Stimulated activated naive B cell treated with anti-CD40 and anti-IgM and Interleukin-4, amounts not matched to agents 10 μg/mL and 1 μg/mL and 100 μg/mL, for 72 hours (primary cell): Measurements from ENCODE around the gene GADD45B.

Experiments
- ATAC-seq, 2 donors: fragments of 150-1000 bp; cut with Tn5 transposase; replicated peaks; 2 replicates each; pipeline ENCODE4 v1.10.0; 2021; ENCODE audit warnings: moderate library complexity in 1 of 2
- DNase-seq: peaks from one replicate; pipeline ENCODE4 v3.0.0; 2021
- H3K27ac Mint-ChIP-seq: one replicate; pipeline ENCODE4 v1.8.0; 2022; ENCODE audit warnings: mild to moderate bottlenecking, mixed read lengths
- H3K27me3 Mint-ChIP-seq, 2 donors: one replicate each; pipeline ENCODE4 v1.8.0; 2022; ENCODE audit warnings: mixed read lengths in 2 of 2
- H3K36me3 Mint-ChIP-seq, 2 donors: one replicate each; pipeline ENCODE4 v1.8.0; 2022; ENCODE audit warnings: mixed read lengths in 2 of 2, mild to moderate bottlenecking in 1 of 2
- H3K4me1 Mint-ChIP-seq, 2 donors: one replicate each; pipeline ENCODE4 v1.8.0; 2022; ENCODE audit warnings: mixed read lengths in 2 of 2, mild to moderate bottlenecking in 1 of 2
- H3K4me3 Mint-ChIP-seq, 2 donors: one replicate each; pipeline ENCODE4 v1.8.0; 2022; ENCODE audit warnings: mild to moderate bottlenecking in 2 of 2, mixed read lengths in 2 of 2, moderate library complexity in 1 of 2
- H3K9me3 Mint-ChIP-seq, 2 donors: one replicate each; pipeline ENCODE4 v1.8.0; 2022; ENCODE audit warnings: mixed read lengths in 2 of 2, mild to moderate bottlenecking in 1 of 2

The GADD45B gene

DNA sequence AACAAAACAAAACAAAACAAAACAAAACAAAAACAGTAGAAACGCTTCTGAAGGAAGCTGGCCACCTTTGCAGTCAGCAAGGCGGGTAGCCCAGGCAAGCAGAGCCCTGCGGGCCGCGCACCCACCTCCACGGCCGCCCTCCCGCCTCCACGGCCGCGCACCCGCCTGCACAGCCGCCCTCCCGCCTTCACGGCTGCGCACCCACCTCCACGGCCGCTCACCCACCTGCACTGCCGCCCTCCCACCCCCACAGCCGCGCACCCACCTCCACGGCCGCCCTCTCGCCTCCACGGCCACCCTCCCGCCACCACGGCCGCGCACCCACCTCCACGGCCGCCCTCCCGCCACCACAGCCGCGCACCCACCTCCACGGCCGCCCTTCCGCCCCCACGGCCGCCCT is 39.5 kb upstream of the GADD45B start:
- H3K27ac Mint-ChIP-seq: no peak overlapping the region
- H3K4me1 Mint-ChIP-seq: peaks cover 4% of the 10 kb centered on the region in 2 donors
- H3K4me3 Mint-ChIP-seq: no peak overlapping the region
- no peaks in the 10 kb centered on the region for H3K27me3 Mint-ChIP-seq
- ATAC-seq: no peak
- no peaks in the 10 kb centered on the region for H3K9me3 Mint-ChIP-seq
- peaks cover 40% of the 10 kb centered on the region in 2 donors for H3K36me3 Mint-ChIP-seq
- DNase-seq: no peak

GRCh38 chr19:2436926-2437325 is 39.0 kb upstream of the GADD45B start:
- DNase-seq: no peak
- Mint-ChIP-seq H3K9me3 (no peaks in the 10 kb centered on the region), H3K36me3 (peaks cover 40 to 43% of the 10 kb centered on the region in 2 donors), H3K4me3 (no peak overlapping the region), H3K4me1 (peaks cover 4% of the 10 kb centered on the region in 2 donors), H3K27ac (no peak overlapping the region), H3K27me3 (no peaks in the 10 kb centered on the region)
- ATAC-seq: no peak

DNA sequence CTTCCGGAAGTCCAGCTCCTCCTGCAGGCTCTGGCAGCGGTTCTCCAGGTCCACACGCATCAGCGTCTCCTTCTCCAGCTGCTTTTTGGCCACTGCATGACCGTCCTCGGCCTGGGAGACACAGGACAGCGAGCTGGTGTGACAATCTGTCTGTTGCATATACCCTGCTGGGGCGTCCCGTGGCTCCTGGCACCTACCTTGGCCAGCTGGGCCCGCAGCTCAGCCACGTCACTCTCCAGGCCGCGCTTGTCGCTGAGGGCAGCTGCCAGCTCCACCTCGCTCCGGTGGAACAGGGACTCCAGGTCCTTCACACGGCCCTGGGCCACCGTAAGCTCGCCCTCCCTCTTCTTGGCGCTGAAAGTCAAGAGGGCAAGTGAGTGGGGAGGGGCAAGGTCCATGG is 37.7 kb upstream of the GADD45B start:
- H3K36me3 Mint-ChIP-seq: peaks cover 35 to 41% of the 10 kb centered on the region in 2 donors
- H3K4me3 Mint-ChIP-seq: no peak overlapping the region
- DNase-seq: no peak
- no peak for ATAC-seq
- H3K27ac Mint-ChIP-seq: no peak overlapping the region
- H3K9me3 Mint-ChIP-seq: no peaks in the 10 kb centered on the region
- peaks cover 4% of the 10 kb centered on the region in 2 donors for H3K4me1 Mint-ChIP-seq
- no peaks in the 10 kb centered on the region for H3K27me3 Mint-ChIP-seq

GRCh38 chr19:2440515-2440914 is 35.4 kb upstream of the GADD45B start:
- H3K36me3 Mint-ChIP-seq: peaks cover 29 to 34% of the 10 kb centered on the region in 2 donors
- H3K27ac Mint-ChIP-seq: no peak overlapping the region
- no peaks in the 10 kb centered on the region for H3K27me3 Mint-ChIP-seq
- peaks cover 0 to 4% of the 10 kb centered on the region in 2 donors for H3K4me1 Mint-ChIP-seq
- no peak for ATAC-seq
- DNase-seq: no peak
- H3K4me3 Mint-ChIP-seq: no peak overlapping the region
- H3K9me3 Mint-ChIP-seq: no peaks in the 10 kb centered on the region

- no peaks in the 10 kb centered on the region for H3K9me3 Mint-ChIP-seq
- peaks cover 29 to 33% of the 10 kb centered on the region in 2 donors for H3K36me3 Mint-ChIP-seq
- no peak for ATAC-seq
- no peaks in the 10 kb centered on the region for H3K27me3 Mint-ChIP-seq
- no peak overlapping the region for H3K27ac Mint-ChIP-seq
- H3K4me3 Mint-ChIP-seq: no peak overlapping the region
- no peak for DNase-seq
- H3K4me1 Mint-ChIP-seq: peaks cover 2 to 5% of the 10 kb centered on the region in 2 donors
Observed at GRCh38 chr19:2441096-2441752, 34.7 kb upstream of the GADD45B start.

- no peak overlapping the region for H3K4me3 Mint-ChIP-seq
- peaks cover 26 to 34% of the 10 kb centered on the region in 2 donors for H3K36me3 Mint-ChIP-seq
- ATAC-seq (no peak), DNase-seq (no peak)
- no peaks in the 10 kb centered on the region for H3K9me3 Mint-ChIP-seq
- H3K4me1 Mint-ChIP-seq: peaks cover 14 to 19% of the 10 kb centered on the region in 2 donors
- peak overlapping the region; percentile 48 for H3K27ac Mint-ChIP-seq
- no peaks in the 10 kb centered on the region for H3K27me3 Mint-ChIP-seq
Observed at GRCh38 chr19:2443116-2443784, 32.7 kb upstream of the GADD45B start.

GRCh38 chr19:2443785-2444182 is 32.1 kb upstream of the GADD45B start:
- Mint-ChIP-seq H3K36me3 (peaks cover 25 to 34% of the 10 kb centered on the region in 2 donors), H3K9me3 (no peaks in the 10 kb centered on the region), H3K27ac (peak overlapping the region; percentile 48), H3K4me1 (peaks cover 15 to 22% of the 10 kb centered on the region in 2 donors), H3K27me3 (no peaks in the 10 kb centered on the region), H3K4me3 (no peak overlapping the region)
- DNase-seq: no peak
- no peak for ATAC-seq

- peak overlapping the region; percentile 52 for H3K27ac Mint-ChIP-seq
- no peaks in the 10 kb centered on the region for H3K9me3 Mint-ChIP-seq
- H3K27me3 Mint-ChIP-seq: no peaks in the 10 kb centered on the region
- H3K4me3 Mint-ChIP-seq: no peak overlapping the region
- H3K4me1 Mint-ChIP-seq: peaks cover 15 to 22% of the 10 kb centered on the region in 2 donors
- ATAC-seq (no peak), DNase-seq (no peak)
- H3K36me3 Mint-ChIP-seq: peaks cover 28 to 34% of the 10 kb centered on the region in 2 donors
Observed at GRCh38 chr19:2444251-2445002, 31.5 kb upstream of the GADD45B start.

DNA sequence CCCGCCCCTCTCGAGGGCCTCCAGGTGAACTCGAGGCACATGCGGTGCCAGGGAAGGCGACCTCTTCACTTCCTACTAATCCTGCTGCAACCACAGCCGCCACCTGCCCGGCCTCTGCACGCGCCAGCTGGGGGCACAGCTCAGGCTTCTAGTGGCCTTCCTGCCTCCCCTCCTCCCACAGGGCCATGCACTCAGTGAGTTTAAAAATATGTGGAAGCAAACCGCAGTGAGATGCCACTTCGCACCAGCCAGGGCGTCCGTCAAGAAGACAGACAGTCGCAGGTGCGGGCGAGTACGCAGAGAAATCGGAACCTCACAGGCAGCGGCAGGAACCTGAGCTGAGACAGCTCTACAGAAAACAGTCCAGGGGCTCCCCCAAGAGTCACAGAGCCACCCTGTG is 29.5 kb upstream of the GADD45B start:
- Mint-ChIP-seq H3K27me3 (no peaks in the 10 kb centered on the region), H3K36me3 (peaks cover 22 to 33% of the 10 kb centered on the region in 2 donors), H3K4me3 (peak overlapping the region; percentile 74 to 75), H3K9me3 (no peaks in the 10 kb centered on the region), H3K27ac (peak overlapping the region; percentile 94), H3K4me1 (peaks cover 15 to 27% of the 10 kb centered on the region in 2 donors)
- DNase-seq (peak; percentile 56), ATAC-seq (peak; percentile 92 to 93)

DNA sequence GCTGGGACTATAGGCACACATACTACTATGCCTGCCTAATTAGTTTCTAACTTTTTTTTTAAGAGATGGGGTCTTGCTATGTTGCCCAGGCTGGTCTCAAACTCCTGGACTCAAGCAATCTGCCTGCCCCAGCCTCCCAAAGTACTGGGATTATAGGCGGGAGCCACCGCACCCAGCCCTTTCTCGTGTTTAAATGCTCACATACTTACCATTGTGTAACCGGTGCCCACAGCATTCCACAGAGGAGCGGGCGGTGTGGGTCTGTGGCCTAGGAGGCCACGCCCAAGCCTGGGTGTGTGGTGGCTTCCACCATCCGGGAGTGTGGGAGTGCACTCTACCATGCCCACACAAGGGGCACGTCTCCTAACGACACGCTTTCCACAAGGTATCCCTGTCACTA is 26.9 kb upstream of the GADD45B start:
- Mint-ChIP-seq H3K27ac (no peak overlapping the region), H3K4me3 (no peak overlapping the region), H3K9me3 (no peaks in the 10 kb centered on the region), H3K36me3 (peaks cover 15 to 27% of the 10 kb centered on the region in 2 donors), H3K4me1 (peaks cover 27 to 45% of the 10 kb centered on the region in 2 donors), H3K27me3 (no peaks in the 10 kb centered on the region)
- DNase-seq (no peak), ATAC-seq (no peak)

DNA sequence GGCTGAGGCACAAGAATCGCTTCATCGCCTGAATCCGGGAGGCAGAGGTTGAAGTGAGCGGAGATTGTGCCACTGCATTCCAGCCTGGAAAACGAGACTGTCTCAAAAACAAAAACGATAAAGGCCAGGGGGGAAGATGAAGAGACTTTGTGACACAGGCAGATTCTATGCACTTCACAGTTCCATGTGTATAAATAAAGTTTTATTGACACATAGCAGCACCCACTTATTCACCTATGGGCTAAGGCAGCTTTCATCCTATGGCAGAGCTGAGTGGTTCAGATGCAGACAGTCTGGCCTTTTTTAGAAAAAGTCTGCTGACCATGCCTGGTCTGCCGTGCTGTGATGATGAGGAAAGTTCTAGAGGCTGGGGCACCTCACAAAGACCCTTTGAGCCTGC is 24.8 kb upstream of the GADD45B start:
- no peak for ATAC-seq
- H3K27ac Mint-ChIP-seq: no peak overlapping the region

DNA sequence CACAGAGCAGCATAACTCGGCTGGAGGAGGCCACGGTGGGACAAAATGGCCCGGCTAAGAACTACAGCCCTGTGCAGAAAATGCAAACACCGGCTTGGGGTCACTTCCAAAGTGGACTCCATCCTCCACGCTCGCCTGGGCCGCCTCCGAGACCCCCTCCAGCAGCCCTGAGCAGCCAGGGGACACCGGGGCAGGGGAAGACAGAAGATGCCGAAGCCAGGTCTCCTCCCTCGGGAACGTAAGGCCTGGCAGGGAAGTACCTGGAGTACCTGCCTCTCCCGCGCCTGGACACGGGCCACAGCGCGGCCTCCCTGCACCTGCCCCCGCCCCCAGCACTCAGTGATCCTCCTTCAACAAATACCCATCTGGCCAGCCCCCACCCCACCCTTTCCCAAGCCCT is 24.2 kb upstream of the GADD45B start:
- no peak for ATAC-seq
- Mint-ChIP-seq H3K4me3 (no peak overlapping the region), H3K9me3 (no peaks in the 10 kb centered on the region), H3K27me3 (no peaks in the 10 kb centered on the region), H3K27ac (no peak overlapping the region), H3K36me3 (peaks cover 11 to 23% of the 10 kb centered on the region in 2 donors), H3K4me1 (peaks cover 28 to 57% of the 10 kb centered on the region in 2 donors)
- DNase-seq: no peak

More for the DNA sequence above, 24.8 kb upstream of the GADD45B start:
- DNase-seq: no peak
- no peak overlapping the region for H3K4me3 Mint-ChIP-seq
- no peaks in the 10 kb centered on the region for H3K9me3 Mint-ChIP-seq
- peaks cover 34 to 63% of the 10 kb centered on the region in 2 donors for H3K4me1 Mint-ChIP-seq
- peaks cover 12 to 29% of the 10 kb centered on the region in 2 donors for H3K36me3 Mint-ChIP-seq
- no peaks in the 10 kb centered on the region for H3K27me3 Mint-ChIP-seq

DNA sequence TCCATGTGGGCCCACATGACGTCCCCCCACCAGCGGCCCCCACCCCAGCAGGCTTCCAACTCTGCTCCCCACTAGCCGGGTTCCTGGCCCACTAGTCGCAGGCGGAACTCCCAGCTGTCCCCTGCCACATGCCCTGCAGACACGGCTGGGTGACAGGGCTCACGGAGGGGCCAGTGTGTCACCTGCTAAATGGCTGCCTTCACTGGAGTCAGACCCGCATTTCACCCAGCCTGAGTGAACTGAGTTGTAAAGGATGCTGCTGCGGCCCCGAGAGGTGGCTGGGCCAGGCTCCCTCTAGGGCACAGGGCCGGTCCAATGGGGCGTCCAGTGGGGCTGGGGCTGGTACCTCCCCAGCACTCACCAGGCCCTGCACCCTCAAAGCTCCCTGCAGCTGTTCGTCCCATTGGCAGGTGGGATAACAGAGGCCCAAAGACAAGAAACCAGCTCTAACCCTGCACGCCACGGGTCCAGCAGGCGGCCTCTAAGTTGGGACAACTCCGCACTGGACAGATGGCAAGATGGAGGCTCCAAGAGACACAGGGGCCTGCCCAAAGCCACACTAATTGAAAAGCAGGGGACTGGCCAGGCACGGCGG is 22.4 kb upstream of the GADD45B start:
- Mint-ChIP-seq H3K36me3 (peaks cover 10 to 17% of the 10 kb centered on the region in 2 donors), H3K4me3 (no peak overlapping the region), H3K27me3 (no peaks in the 10 kb centered on the region), H3K4me1 (peaks cover 27 to 50% of the 10 kb centered on the region in 2 donors), H3K9me3 (no peaks in the 10 kb centered on the region), H3K27ac (no peak overlapping the region)
- DNase-seq (no peak), ATAC-seq (no peak)
